ENCODE measurements around the gene PSMB4. TPM values are rescaled to one million over a fixed set of nuclear protein-coding genes. Genes with fewer than 3 reads are reported as not detected.
"Not testable (repeated sequence)": the region's sequence is repeated elsewhere in the genome, so short reads cannot be mapped to it uniquely, and the experiment has no call there.

The PSMB4 gene
- total and polyA plus RNA-seq, 9 donors, result 190 to 274 (median 208) TPM

DNA sequence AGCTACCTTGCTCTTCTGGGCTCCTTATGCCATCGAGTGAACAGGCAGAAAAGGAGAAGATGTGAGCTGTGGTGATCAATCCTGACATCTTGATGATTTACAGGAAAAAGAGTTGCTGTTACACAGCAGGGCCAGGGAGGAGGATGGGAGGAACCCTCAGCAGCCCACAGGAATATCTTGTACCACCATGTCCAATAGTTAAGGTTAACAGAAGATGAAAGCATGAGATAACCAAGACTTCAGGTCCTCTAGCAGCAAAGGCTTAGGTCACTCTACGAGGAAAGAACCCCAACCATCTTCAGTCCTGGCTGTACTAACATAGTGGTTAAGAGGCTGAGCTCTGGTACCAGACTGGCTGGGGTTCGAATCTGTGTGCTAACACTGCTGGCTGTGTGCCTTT lies 14.8 kb upstream of the PSMB4 start:
- no peaks in the 10 kb centered on the region for H3K4me1 ChIP-seq (ENCODE audit: insufficient read depth)

DNA sequence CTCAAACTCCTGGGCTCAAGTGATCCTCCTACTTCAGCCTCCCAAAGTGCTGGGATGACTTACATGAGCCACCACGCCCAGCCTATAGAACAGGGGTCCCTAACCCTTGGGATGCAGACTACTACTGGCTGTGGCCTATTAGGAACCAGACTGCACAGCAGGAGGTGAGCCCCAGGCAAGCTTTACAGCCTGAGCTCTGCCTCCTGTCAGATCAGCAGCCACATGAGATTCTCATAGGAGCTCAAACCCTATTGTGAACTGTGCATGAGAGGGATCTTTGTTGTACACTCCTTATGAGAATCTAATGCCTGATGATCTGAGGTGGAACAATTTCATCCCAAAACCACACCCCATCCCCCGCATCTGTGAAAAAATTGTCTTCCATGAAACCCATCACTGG lies 13.4 kb upstream of the PSMB4 start:
- TF ChIP-seq POLR2A (IDR thresholded peaks at IDR 0.05) (no peak), EP300 (IDR thresholded peaks at IDR 0.05) (no peak)
- TF ChIP-seq, protein P1, sequence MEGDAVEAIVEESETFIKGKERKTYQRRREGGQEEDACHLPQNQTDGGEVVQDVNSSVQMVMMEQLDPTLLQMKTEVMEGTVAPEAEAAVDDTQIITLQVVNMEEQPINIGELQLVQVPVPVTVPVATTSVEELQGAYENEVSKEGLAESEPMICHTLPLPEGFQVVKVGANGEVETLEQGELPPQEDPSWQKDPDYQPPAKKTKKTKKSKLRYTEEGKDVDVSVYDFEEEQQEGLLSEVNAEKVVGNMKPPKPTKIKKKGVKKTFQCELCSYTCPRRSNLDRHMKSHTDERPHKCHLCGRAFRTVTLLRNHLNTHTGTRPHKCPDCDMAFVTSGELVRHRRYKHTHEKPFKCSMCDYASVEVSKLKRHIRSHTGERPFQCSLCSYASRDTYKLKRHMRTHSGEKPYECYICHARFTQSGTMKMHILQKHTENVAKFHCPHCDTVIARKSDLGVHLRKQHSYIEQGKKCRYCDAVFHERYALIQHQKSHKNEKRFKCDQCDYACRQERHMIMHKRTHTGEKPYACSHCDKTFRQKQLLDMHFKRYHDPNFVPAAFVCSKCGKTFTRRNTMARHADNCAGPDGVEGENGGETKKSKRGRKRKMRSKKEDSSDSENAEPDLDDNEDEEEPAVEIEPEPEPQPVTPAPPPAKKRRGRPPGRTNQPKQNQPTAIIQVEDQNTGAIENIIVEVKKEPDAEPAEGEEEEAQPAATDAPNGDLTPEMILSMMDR (IDR thresholded peaks at IDR 0.05), result no peak
- intact Hi-C loops (cut with DNase I), result no loop called here
- Histone ChIP-seq H3K36me3 (no peaks in the 10 kb centered on the region), H3K9me3 (no peaks in the 10 kb centered on the region), H3K27ac (no peak overlapping the region), H3K4me1 (ENCODE audit: insufficient read depth) (no peaks in the 10 kb centered on the region), H3K27me3 (no peaks in the 10 kb centered on the region), H3K4me3 (no peak overlapping the region)
- 85 to 91% (median 87%) methylated on average over 2 of the region's 2 CpGs for WGBS, 3 donors
- DNase-seq, result no peak

More for the DNA sequence above, 14.8 kb upstream of the PSMB4 start:
- no peak for TF ChIP-seq EP300 (IDR thresholded peaks at IDR 0.05)
- TF ChIP-seq, protein P1 (IDR thresholded peaks at IDR 0.05), result no peak
- no peak for TF ChIP-seq POLR2A (IDR thresholded peaks at IDR 0.05)
- no peak for DNase-seq
- intact Hi-C loops (cut with DNase I), result no loop called here
- Histone ChIP-seq H3K4me3 (no peak overlapping the region), H3K36me3 (no peaks in the 10 kb centered on the region), H3K27me3 (no peaks in the 10 kb centered on the region), H3K9me3 (no peaks in the 10 kb centered on the region), H3K27ac (no peak overlapping the region)
- 66 to 78% (median 77%) methylated on average over 3 of the region's 3 CpGs for WGBS, 3 donors

DNA sequence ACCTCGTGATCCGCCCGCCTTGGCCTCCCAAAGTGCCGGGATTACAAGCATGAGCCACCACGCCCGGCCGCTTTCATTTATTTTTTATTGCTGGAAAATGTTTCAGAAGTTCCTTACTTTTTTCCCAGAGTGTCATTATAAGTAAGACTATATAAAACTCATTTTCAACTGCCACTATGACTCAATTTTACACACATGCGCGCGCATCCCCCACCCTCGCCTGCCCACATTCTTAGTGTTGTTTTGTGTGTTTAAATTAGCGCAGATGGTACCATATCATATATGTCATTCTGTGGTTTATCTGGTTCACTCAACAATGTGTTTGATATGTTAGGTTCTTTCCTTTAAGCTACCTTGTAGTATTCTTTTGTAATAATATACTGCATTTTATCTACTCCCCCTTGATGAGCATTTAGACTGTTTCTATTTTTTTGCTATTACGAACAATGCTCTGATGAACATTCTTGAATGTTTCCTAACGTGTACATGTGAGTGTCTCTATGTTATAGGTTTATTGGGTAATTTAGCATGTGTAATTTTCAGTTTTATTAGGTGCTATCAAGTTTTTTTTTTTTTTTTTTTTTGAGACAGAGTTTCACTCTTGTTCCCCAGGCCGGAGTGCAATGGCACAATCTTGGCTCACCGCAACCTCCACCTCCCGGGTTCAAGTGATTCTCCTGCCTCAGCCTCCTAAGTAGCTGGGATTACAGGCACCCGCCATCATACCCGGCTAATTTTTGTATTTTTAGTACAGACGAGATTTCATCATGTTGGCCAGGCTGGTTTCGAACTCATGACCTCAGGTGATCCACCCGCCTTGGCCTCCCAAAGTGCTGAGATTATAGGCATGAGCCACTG lies 8.9 kb upstream of the PSMB4 start:
- DNase-seq; H3K36me3 ChIP-seq; H3K27me3 ChIP-seq; H3K4me1 ChIP-seq (ENCODE audit: insufficient read depth); H3K27ac ChIP-seq; H3K4me3 ChIP-seq; H3K9me3 ChIP-seq: not testable (repeated sequence)
- intact Hi-C loops (cut with DNase I), result loop anchor here in 1 of 4 donors (10.0 kb wide), 1 partner anchor 96 kb away; no protein-coding TSS in a partner anchor
- WGBS, 3 donors, result 92 to 94% (median 92%) methylated on average over 22 of the region's 22 CpGs

DNA sequence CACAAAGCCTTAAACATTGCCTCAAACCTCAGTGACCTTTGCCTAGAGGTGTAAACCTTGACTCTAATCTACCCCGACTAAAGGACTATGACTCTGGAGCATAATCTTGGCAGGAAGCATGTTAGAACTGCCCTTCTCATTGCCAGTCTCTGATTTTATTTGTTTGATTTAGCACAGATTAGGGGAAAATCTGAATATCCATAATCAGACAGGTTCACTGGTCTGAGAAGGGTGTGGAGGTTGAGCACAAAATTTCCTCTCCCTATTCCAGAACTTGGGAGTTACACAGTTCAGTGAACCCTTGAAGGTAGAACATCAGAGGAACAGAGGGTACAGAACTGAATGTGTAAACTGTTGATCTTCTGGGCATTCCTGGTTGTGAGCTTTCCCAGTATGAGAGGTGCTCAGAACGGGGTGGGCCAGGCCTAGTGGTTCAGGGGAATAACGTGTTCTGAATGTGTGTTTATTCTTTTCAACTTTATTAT lies 8.3 kb upstream of the PSMB4 start:
- Histone ChIP-seq H3K27ac (no peak overlapping the region), H3K27me3 (no peaks in the 10 kb centered on the region), H3K4me1 (ENCODE audit: insufficient read depth) (no peaks in the 10 kb centered on the region), H3K36me3 (no peaks in the 10 kb centered on the region), H3K9me3 (no peaks in the 10 kb centered on the region), H3K4me3 (no peak overlapping the region)
- TF ChIP-seq, protein P1 (IDR thresholded peaks at IDR 0.05), result no peak
- TF ChIP-seq EP300 (IDR thresholded peaks at IDR 0.05) (no peak), POLR2A (IDR thresholded peaks at IDR 0.05) (no peak)
- WGBS, 3 donors, result 79 to 91% (median 80%) methylated on average over 3 of the region's 3 CpGs
- intact Hi-C loops (cut with DNase I), result loop anchor here in 1 of 4 donors (10.0 kb wide), 1 partner anchor 96 kb away; no protein-coding TSS in a partner anchor
- no peak for DNase-seq

DNA sequence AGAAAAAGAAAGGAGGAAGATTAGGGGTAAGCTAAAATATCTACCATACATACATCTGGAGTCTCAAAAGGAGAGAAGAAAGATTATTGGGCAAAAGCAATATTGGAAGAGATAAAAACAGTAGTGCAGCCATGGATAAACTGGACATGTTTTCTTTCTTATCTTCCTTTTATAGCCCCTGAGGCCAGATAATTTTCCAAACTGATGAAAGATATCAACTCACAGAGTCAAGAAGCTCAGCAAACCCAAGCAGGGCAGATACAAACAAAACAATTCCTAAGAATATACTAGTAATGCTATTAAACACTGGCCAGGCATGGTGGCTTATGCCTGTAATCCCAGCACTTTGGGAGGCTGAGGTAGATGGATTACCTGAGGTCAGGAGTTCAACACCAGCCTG lies 5.8 kb upstream of the PSMB4 start:
- Histone ChIP-seq H3K4me1 (ENCODE audit: insufficient read depth) (no peaks in the 10 kb centered on the region), H3K27ac (no peak overlapping the region), H3K4me3 (no peak overlapping the region), H3K9me3 (no peaks in the 10 kb centered on the region), H3K36me3 (no peaks in the 10 kb centered on the region), H3K27me3 (no peaks in the 10 kb centered on the region)
- TF ChIP-seq EP300 (IDR thresholded peaks at IDR 0.05) (no peak), POLR2A (IDR thresholded peaks at IDR 0.05) (no peak)
- TF ChIP-seq, protein P1 (IDR thresholded peaks at IDR 0.05), result no peak
- no peak for DNase-seq
- intact Hi-C loops (cut with DNase I), result loop anchor here in 1 of 4 donors (10.0 kb wide), 1 partner anchor 99 kb away; no protein-coding TSS in a partner anchor

DNA sequence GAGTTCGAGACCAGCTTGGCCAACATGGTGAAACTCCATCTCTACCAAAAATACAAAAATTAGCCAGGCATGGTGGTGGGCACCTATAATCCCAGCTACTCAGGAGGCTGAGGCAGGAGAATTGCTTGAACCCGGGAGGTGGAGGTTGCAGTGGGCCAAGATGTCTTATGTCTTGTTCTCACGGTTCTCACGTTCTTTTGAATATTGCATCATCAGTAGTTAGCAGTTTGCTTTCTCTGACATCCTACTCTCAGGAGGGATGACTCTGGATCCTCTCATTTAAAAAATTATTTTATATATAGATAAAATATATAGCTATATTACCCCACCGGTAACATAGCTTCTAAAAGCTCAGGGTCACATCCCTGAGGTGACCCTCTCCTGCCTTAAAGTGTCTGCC lies 3.1 kb upstream of the PSMB4 start:
- H3K4me1 ChIP-seq (ENCODE audit: insufficient read depth); H3K36me3 ChIP-seq; DNase-seq; H3K27ac ChIP-seq; H3K4me3 ChIP-seq; H3K27me3 ChIP-seq; H3K9me3 ChIP-seq: not testable (repeated sequence)
- intact Hi-C loops (cut with DNase I), result loop anchor here in 2 of 4 donors (5.0 to 10.0 kb wide), 2 partner anchors 94 to 101 kb away; no protein-coding TSS in a partner anchor
- 67 to 70% (median 69%) methylated on average over 5 of the region's 5 CpGs for WGBS, 3 donors
